GM12878 (cell line): ENCODE measurements around the gene COL4A2. TPM values are rescaled to one million over a fixed set of nuclear protein-coding genes. Genes with fewer than 3 reads are reported as not detected.

ENCODE experiments used
- ATAC-seq: fragments of 200-7000 bp; cut with Tn5 transposase; 3 replicates; pipeline ENCODE4 v1.9.1; 2020; ENCODE audit warnings: mild to moderate bottlenecking, moderate library complexity
- BruUV-seq: library from RNA; stranded (reverse); fragments of 400-500 nt; replicated peaks from 2 replicates; lab custom pipeline; 2021; lab: Mats Ljungman, UMichigan
- CTCF ChIA-PET: fragments of 300-600 bp; sonication (Branson Sonifier 250); formaldehyde crosslinking; extraction: SDS; loops from one replicate; lab custom pipeline; 2021; ENCODE audit warnings: inconsistent platforms; lab: Yijun Ruan, JAX
- POLR2A ChIA-PET: fragments of 350-600 bp; formaldehyde crosslinking; extraction: SDS; loops from one replicate; lab custom pipeline; 2021; ENCODE audit warnings: inconsistent platforms; lab: Charles Lee
- RAD21 ChIA-PET: fragments of 300-600 bp; sonication (Branson Sonifier 250); formaldehyde crosslinking; loops from one replicate; lab custom pipeline; 2023; ENCODE audit warnings: antibody characterized with exemption; ENCODE audit not compliant: unreplicated experiment; lab: Charles Lee
- SMC1A ChIA-PET: fragments of 300-600 bp; sonication (Branson Sonifier 250); formaldehyde crosslinking; loops from one replicate; lab custom pipeline; 2023; ENCODE audit not compliant: unreplicated experiment, uncharacterized antibody; lab: Charles Lee
- DNase-seq: peaks from one replicate; pipeline ENCODE4 v3.0.0-alpha.2; 2011; ENCODE audit warnings: low read depth, low spot score
- FAIRE-seq: peaks from 3 replicates; lab custom pipeline; 2011; peaks lifted over from hg19 to GRCh38; lab: Jason Lieb, UNC
- H2AFZ ChIP-seq: 2 replicates; pipeline ENCODE4 v1.6.0; 2011; ENCODE audit warnings: low read depth, low read length, control low read depth; ENCODE audit not compliant: control insufficient read depth
- H3K27ac ChIP-seq: 2 replicates; pipeline ENCODE4 v1.5.1; 2011; ENCODE audit warnings: control low read depth; ENCODE audit not compliant: control insufficient read depth, insufficient read depth
- H3K27me3 ChIP-seq, 2 experiments: replicated peaks in 1 of 2; 2 replicates each; pipeline versions ENCODE4 v1.6.0 to v1.6.1; 2011; ENCODE audit warnings: low read length in 1 of 2; ENCODE audit not compliant: control insufficient read depth in 2 of 2, insufficient read depth in 2 of 2
- H3K36me3 ChIP-seq, 2 experiments: 2 replicates each; pipeline ENCODE4 v1.5.1; 2011; ENCODE audit warnings: low read length in 1 of 2; ENCODE audit not compliant: control insufficient read depth in 2 of 2, insufficient read depth in 2 of 2
- H3K4me1 ChIP-seq: 2 replicates; pipeline ENCODE4 v1.6.1; 2011; ENCODE audit warnings: mild to moderate bottlenecking, low read length, moderate library complexity, mixed read lengths; ENCODE audit not compliant: control insufficient read depth, insufficient read depth
- H3K4me2 ChIP-seq: 2 replicates; pipeline ENCODE4 v1.6.0; 2011; ENCODE audit warnings: control low read depth; ENCODE audit not compliant: control insufficient read depth, insufficient read depth
- H3K4me3 ChIP-seq: fragments of 200-600 bp; sonication (generic); 2 replicates; pipeline ENCODE4 v1.5.1; 2016
- H3K79me2 ChIP-seq: 2 replicates; pipeline ENCODE4 v1.6.0; 2011; ENCODE audit warnings: low read length; ENCODE audit not compliant: control insufficient read depth, insufficient read depth
- H3K9ac ChIP-seq: 2 replicates; pipeline ENCODE4 v1.8.0; 2011; ENCODE audit warnings: low read length, control low read depth, mixed read lengths; ENCODE audit not compliant: control insufficient read depth, insufficient read depth
- H3K9me3 ChIP-seq: replicated peaks from 3 replicates; pipeline ENCODE4 v1.5.1; 2011; ENCODE audit warnings: mild to moderate bottlenecking, low read length; ENCODE audit not compliant: control insufficient read depth, insufficient read depth
- H4K20me1 ChIP-seq: 2 replicates; pipeline ENCODE4 v1.6.0; 2011; ENCODE audit not compliant: control insufficient read depth, insufficient read depth
- BHLHE40 ChIP-seq, 2 experiments: fragments of 450-650 bp in 1 of 2; IDR thresholded peaks; 2 replicates each; pipeline ENCODE4 v1.6.1; 2011 to 2017; ENCODE audit warnings: low read depth in 2 of 2, borderline replicate concordance in 1 of 2, improper control_type of control experiment in 1 of 2, low read length in 1 of 2, mild to moderate bottlenecking in 1 of 2
- DPF2 ChIP-seq: fragments of 450-650 bp; IDR thresholded peaks from 2 replicates; pipeline ENCODE4 v1.6.1; 2017; ENCODE audit warnings: mild to moderate bottlenecking
- HCFC1 ChIP-seq: fragments of 150-350 bp; IDR thresholded peaks from 2 replicates; pipeline ENCODE4 v1.6.1; 2014; ENCODE audit warnings: low read length
- SIX5 ChIP-seq: IDR thresholded peaks from 2 replicates; pipeline ENCODE4 v1.6.1; 2011; ENCODE audit warnings: mild to moderate bottlenecking, low read depth, low read length, moderate library complexity; ENCODE audit not compliant: severe bottlenecking
- ZNF207 ChIP-seq: fragments of 450-650 bp; IDR thresholded peaks from 2 replicates; pipeline ENCODE4 v1.6.1; 2014; ENCODE audit warnings: antibody characterized with exemption, mild to moderate bottlenecking, borderline replicate concordance
- ZNF217 ChIP-seq: fragments of 450-650 bp; IDR thresholded peaks from 2 replicates; pipeline ENCODE4 v1.6.1; 2017; ENCODE audit warnings: antibody characterized with exemption, mild to moderate bottlenecking
- WGBS: methylation state at CpG from one replicate; pipeline ENCODE4 v1.1.6; 2016; ENCODE audit warnings: low lambda C conversion rate; ENCODE audit not compliant: insufficient replicate concordance, insufficient coverage; ENCODE audit errors: missing lambda C conversion rate; 5-methylcytosine and 5-hydroxymethylcytosine counted together
- in situ Hi-C: fragments of 300-500 bp; cut with MboI; formaldehyde crosslinking; loops from 9 replicates; pipeline ENCODE4 v1.14.3; 2018; ENCODE audit warnings: mixed read lengths
- intact Hi-C: fragments of 100-400 bp; cut with micrococcal nuclease; formaldehyde crosslinking; loops from one replicate; pipeline ENCODE4 v1.14.2; 2022; ENCODE audit not compliant: unreplicated experiment
- polyA plus RNA-seq, 11 experiments: library from polyadenylated mRNA; depleted of rRNA in 4 of 11; unstranded in 6 of 11; stranded (reverse) in 5 of 11; fragments of >200 nt; fragmentation: Nextera tagmentation in 4 of 11; fragmentation: Illumina TruSeq in 1 of 11; extraction: Ambion mirVana in 4 of 11; extraction: Trizol in 1 of 11; gene quantifications; 1 replicate in 1 of 11; 2 replicates in 10 of 11; pipeline versions ENCODE4 v1.2.1 to v1.2.3, GENCODE V29; 2011 to 2016; ENCODE audit warnings: inconsistent platforms in 2 of 11, missing spikeins in 2 of 11, low read depth in 1 of 11
- total RNA-seq, 4 experiments: library from RNA; depleted of rRNA in 3 of 4; stranded (reverse); fragments of >200 nt in 3 of 4; fragmentation: Illumina TruSeq in 1 of 4; extraction: Trizol in 1 of 4; gene quantifications; 2 replicates each; pipeline versions ENCODE4 v1.2.1 to v1.2.3, GENCODE V29; 2013 to 2021
- TF ChIP-seq, protein P1 (sequence below): fragments of 450-650 bp; formaldehyde crosslinking; IDR thresholded peaks from 2 replicates; pipeline ENCODE4 v1.5.0; 2022; ENCODE audit warnings: mild to moderate bottlenecking, missing genetic modification characterization
- TF ChIP-seq, protein P2 (sequence below): fragments of 150-350 bp; IDR thresholded peaks from 2 replicates; pipeline ENCODE4 v1.6.1; 2016; ENCODE audit warnings: low read depth, low read length
- TF ChIP-seq, protein P3 (sequence below): IDR thresholded peaks from 2 replicates; pipeline ENCODE4 v1.6.1; 2012; ENCODE audit warnings: low read length, inconsistent platforms

Gene COL4A2
- total and polyA plus RNA-seq, 10 of the 15 experiments (the other 5 are each of a cell fraction or from before 2014, with no cell fraction given) = 0.16 to 1.6 (median 0.62) TPM; not detected in 3

DNA sequence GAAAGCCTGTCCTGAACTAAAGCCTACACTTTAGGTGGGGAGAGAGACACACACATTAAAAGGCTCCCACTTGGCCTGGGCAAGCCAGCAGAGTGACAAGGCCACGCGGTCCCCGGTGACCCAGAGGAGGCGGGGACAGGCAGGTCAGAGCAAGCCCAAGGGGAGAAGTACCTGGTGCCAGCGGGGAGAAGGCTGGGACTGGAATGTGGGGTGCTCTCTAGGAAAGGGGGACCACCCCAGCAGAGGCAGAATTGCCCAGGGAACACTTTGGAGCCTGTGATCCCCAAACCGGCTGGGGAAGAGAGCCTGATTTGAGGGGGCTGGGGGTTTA, 172.1 kb downstream of the COL4A2 start:
- POLR2A ChIA-PET = no interaction called here
- SMC1A ChIA-PET = no interaction called here
- BruUV-seq = no TSS peak

More for the DNA sequence above, 172.1 kb downstream of the COL4A2 start:
- Histone ChIP-seq H3K27me3 (peaks cover 1 to 8% of the 10 kb centered on the region in 2 experiments; a peak in 3 of 4 replicates), H2AFZ (no peak overlapping the region), H3K79me2 (no peaks in the 10 kb centered on the region), H3K36me3 (no peaks in the 10 kb centered on the region), H4K20me1 (no peaks in the 10 kb centered on the region), H3K4me2 (no peak overlapping the region), H3K9me3 (no peaks in the 10 kb centered on the region), H3K4me3 (no peak overlapping the region), H3K27ac (no peak overlapping the region), H3K9ac (no peak overlapping the region), H3K4me1 (peaks cover 7% of the 10 kb centered on the region; the same call in 1 of the 2 replicates)
- ChIA-PET CTCF (interaction anchor here (1.5 kb wide), 1 partner anchor 24 kb away, joined by 9 read pairs; no protein-coding TSS in a partner anchor), RAD21 (no interaction called here)
- TF ChIP-seq BHLHE40 (IDR thresholded peaks at IDR 0.05; ENCODE audit: borderline replicate concordance in 1 of 2, low read depth in 2 of 2, low read length in 1 of 2) (no peak), ZNF217 (no peak), ZNF207 (no peak), DPF2 (no peak), SIX5 (no peak), HCFC1 (no peak)
- TF ChIP-seq, protein P1, sequence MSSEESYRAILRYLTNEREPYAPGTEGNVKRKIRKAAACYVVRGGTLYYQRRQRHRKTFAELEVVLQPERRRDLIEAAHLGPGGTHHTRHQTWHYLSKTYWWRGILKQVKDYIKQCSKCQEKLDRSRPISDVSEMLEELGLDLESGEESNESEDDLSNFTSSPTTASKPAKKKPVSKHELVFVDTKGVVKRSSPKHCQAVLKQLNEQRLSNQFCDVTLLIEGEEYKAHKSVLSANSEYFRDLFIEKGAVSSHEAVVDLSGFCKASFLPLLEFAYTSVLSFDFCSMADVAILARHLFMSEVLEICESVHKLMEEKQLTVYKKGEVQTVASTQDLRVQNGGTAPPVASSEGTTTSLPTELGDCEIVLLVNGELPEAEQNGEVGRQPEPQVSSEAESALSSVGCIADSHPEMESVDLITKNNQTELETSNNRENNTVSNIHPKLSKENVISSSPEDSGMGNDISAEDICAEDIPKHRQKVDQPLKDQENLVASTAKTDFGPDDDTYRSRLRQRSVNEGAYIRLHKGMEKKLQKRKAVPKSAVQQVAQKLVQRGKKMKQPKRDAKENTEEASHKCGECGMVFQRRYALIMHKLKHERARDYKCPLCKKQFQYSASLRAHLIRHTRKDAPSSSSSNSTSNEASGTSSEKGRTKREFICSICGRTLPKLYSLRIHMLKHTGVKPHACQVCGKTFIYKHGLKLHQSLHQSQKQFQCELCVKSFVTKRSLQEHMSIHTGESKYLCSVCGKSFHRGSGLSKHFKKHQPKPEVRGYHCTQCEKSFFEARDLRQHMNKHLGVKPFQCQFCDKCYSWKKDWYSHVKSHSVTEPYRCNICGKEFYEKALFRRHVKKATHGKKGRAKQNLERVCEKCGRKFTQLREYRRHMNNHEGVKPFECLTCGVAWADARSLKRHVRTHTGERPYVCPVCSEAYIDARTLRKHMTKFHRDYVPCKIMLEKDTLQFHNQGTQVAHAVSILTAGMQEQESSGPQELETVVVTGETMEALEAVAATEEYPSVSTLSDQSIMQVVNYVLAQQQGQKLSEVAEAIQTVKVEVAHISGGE (CRISPR knock-in tag) = no peak
- TF ChIP-seq, protein P2, sequence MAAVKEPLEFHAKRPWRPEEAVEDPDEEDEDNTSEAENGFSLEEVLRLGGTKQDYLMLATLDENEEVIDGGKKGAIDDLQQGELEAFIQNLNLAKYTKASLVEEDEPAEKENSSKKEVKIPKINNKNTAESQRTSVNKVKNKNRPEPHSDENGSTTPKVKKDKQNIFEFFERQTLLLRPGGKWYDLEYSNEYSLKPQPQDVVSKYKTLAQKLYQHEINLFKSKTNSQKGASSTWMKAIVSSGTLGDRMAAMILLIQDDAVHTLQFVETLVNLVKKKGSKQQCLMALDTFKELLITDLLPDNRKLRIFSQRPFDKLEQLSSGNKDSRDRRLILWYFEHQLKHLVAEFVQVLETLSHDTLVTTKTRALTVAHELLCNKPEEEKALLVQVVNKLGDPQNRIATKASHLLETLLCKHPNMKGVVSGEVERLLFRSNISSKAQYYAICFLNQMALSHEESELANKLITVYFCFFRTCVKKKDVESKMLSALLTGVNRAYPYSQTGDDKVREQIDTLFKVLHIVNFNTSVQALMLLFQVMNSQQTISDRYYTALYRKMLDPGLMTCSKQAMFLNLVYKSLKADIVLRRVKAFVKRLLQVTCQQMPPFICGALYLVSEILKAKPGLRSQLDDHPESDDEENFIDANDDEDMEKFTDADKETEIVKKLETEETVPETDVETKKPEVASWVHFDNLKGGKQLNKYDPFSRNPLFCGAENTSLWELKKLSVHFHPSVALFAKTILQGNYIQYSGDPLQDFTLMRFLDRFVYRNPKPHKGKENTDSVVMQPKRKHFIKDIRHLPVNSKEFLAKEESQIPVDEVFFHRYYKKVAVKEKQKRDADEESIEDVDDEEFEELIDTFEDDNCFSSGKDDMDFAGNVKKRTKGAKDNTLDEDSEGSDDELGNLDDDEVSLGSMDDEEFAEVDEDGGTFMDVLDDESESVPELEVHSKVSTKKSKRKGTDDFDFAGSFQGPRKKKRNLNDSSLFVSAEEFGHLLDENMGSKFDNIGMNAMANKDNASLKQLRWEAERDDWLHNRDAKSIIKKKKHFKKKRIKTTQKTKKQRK = no peak
- TF ChIP-seq, protein P3, sequence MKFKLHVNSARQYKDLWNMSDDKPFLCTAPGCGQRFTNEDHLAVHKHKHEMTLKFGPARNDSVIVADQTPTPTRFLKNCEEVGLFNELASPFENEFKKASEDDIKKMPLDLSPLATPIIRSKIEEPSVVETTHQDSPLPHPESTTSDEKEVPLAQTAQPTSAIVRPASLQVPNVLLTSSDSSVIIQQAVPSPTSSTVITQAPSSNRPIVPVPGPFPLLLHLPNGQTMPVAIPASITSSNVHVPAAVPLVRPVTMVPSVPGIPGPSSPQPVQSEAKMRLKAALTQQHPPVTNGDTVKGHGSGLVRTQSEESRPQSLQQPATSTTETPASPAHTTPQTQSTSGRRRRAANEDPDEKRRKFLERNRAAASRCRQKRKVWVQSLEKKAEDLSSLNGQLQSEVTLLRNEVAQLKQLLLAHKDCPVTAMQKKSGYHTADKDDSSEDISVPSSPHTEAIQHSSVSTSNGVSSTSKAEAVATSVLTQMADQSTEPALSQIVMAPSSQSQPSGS = no peak
- no peak for FAIRE-seq
- WGBS = 89% methylated on average over 6 of the region's 6 CpGs
- no peak for ATAC-seq
- intact Hi-C loops = loop anchor here (10.0 kb wide), 2 partner anchors 436 to 566 kb away; partner anchors contain the start of gene ANKRD10
- in situ Hi-C loops = no loop called here
- DNase-seq = no peak
